HepG2 (cell line): ENCODE results near the gene SEC31A. TPM values are rescaled to one million over a fixed set of nuclear protein-coding genes. Genes with fewer than 3 reads are reported as not detected.

Experiments used
- ATAC-seq: fragments of 200-7000 bp; cut with Tn5 transposase; 3 replicates; pipeline ENCODE4 v1.9.1; 2020; ENCODE audit warnings: mild to moderate bottlenecking, moderate library complexity
- BruUV-seq: library from RNA; stranded (reverse); fragments of 400-500 nt; replicated peaks from 2 replicates; lab custom pipeline; 2021; lab: Mats Ljungman, UMichigan
- CTCF ChIA-PET: fragments of 300-600 bp; formaldehyde crosslinking; extraction: SDS; loops from one replicate; lab custom pipeline; 2021; ENCODE audit warnings: low total read pairs, inconsistent platforms, low intra/inter-chr PET ratio; lab: Yijun Ruan, JAX
- POLR2A ChIA-PET: fragments of 350-600 bp; sonication (Branson Sonifier 250); formaldehyde crosslinking; loops from one replicate; lab custom pipeline; 2020; ENCODE audit warnings: antibody characterized with exemption, inconsistent platforms; lab: Yijun Ruan, JAX
- DNase-seq: peaks from one replicate; pipeline ENCODE4 v3.0.0-alpha.2; 2015; ENCODE audit warnings: low spot score
- FAIRE-seq: peaks from 3 replicates; lab custom pipeline; 2011; peaks lifted over from hg19 to GRCh38; lab: Jason Lieb, UNC
- H2AFZ ChIP-seq: one replicate; pipeline ENCODE4 v1.6.1; 2011; ENCODE audit warnings: low read length, inconsistent platforms
- H3K27ac ChIP-seq: fragments of 300-600 bp; 3 replicates; pipeline ENCODE4 v1.8.0; 2011; ENCODE audit warnings: mixed run types, mild to moderate bottlenecking, mixed read lengths, low read length, inconsistent platforms; ENCODE audit not compliant: insufficient read depth; ENCODE audit errors: extremely low read length
- H3K27me3 ChIP-seq, 2 experiments: fragments of 200-600 bp in 1 of 2; 2 replicates in 1 of 2; 3 replicates in 1 of 2; pipeline versions ENCODE4 v1.6.0 to v1.8.0; 2011; ENCODE audit warnings: low read length in 2 of 2, mild to moderate bottlenecking in 2 of 2, moderate library complexity in 2 of 2, inconsistent platforms in 1 of 2; ENCODE audit not compliant: insufficient read depth in 2 of 2, control insufficient read depth in 1 of 2
- H3K36me3 ChIP-seq, 2 experiments: fragments of 200-600 bp in 1 of 2; replicated peaks in 1 of 2; 2 replicates in 1 of 2; 3 replicates in 1 of 2; pipeline versions ENCODE4 v1.5.1 to v1.8.0; 2011; ENCODE audit warnings: low read length in 2 of 2, inconsistent platforms in 1 of 2; ENCODE audit not compliant: insufficient read depth in 2 of 2, control insufficient read depth in 1 of 2
- H3K4me1 ChIP-seq: 2 replicates; pipeline ENCODE4 v1.5.1; 2012; ENCODE audit warnings: low read length, inconsistent platforms; ENCODE audit not compliant: insufficient read depth
- H3K4me2 ChIP-seq: 2 replicates; pipeline ENCODE4 v1.6.0; 2011; ENCODE audit warnings: low read depth, low read length, inconsistent platforms
- H3K4me3 ChIP-seq, 3 experiments: fragments of 200-600 bp in 1 of 3; sonication (generic), shearing (Covaris generic) in 1 of 3; replicated peaks in 1 of 3; 2 replicates each; pipeline ENCODE4 v1.5.1; 2011 to 2016; ENCODE audit warnings: low read length in 3 of 3, inconsistent platforms in 2 of 3, low read depth in 2 of 3, mild to moderate bottlenecking in 2 of 3, control low read depth in 1 of 3, mixed read lengths in 1 of 3; ENCODE audit not compliant: insufficient read depth in 1 of 3
- H3K79me2 ChIP-seq: one replicate; pipeline ENCODE4 v1.6.1; 2011; ENCODE audit warnings: low read length, inconsistent platforms; ENCODE audit not compliant: insufficient read depth
- H3K9ac ChIP-seq: 2 replicates; pipeline ENCODE4 v1.6.0; 2011; ENCODE audit warnings: mild to moderate bottlenecking, low read depth, low read length, inconsistent platforms; ENCODE audit not compliant: insufficient read depth
- H3K9me3 ChIP-seq: 2 replicates; pipeline ENCODE4 v1.5.1; 2012; ENCODE audit warnings: mild to moderate bottlenecking, low read length
- H4K20me1 ChIP-seq: 2 replicates; pipeline ENCODE4 v1.6.0; 2011; ENCODE audit warnings: inconsistent platforms, mild to moderate bottlenecking, low read length, moderate library complexity; ENCODE audit not compliant: insufficient read depth
- IRF2 ChIP-seq: IDR thresholded peaks from 2 replicates; pipeline ENCODE4 v1.6.1; 2018; ENCODE audit warnings: missing genetic modification reagents, missing compliant biosample characterization
- ZIK1 ChIP-seq: sonication (generic); formaldehyde crosslinking; IDR thresholded peaks from 2 replicates; pipeline ENCODE4 v1.5.0; 2020; ENCODE audit warnings: mild to moderate bottlenecking, low read depth, missing genetic modification reagents, borderline replicate concordance
- ZNF550 ChIP-seq: sonication (generic); formaldehyde crosslinking; IDR thresholded peaks from 2 replicates; pipeline ENCODE4 v1.4.0; 2020; ENCODE audit warnings: mild to moderate bottlenecking, missing genetic modification reagents, borderline replicate concordance
- WGBS: methylation state at CpG from one replicate; pipeline ENCODE4 v1.1.6; 2017; ENCODE audit warnings: low lambda C conversion rate; 5-methylcytosine and 5-hydroxymethylcytosine counted together
- in situ Hi-C: cut with HindIII; loops from 2 replicates; pipeline ENCODE4 v1.10.0; 2017; ENCODE audit warnings: low pct_unique_long_range_greater_than_20kb; ENCODE audit not compliant: extremely low pct_ligation_motif_present
- intact Hi-C: fragments of 100-400 bp; cut with micrococcal nuclease; formaldehyde crosslinking; loops from one replicate; pipeline ENCODE4 v1.10.0; 2022; ENCODE audit not compliant: unreplicated experiment
- polyA plus RNA-seq, 8 experiments: library from polyadenylated mRNA; depleted of rRNA in 3 of 8; stranded (reverse) in 7 of 8; unstranded in 1 of 8; fragments of >200 nt; fragmentation: Illumina TruSeq in 4 of 8; extraction: Trizol in 4 of 8; gene quantifications; 2 replicates each; pipeline versions ENCODE4 v1.2.1 to v1.2.3, GENCODE V29; 2011 to 2016; ENCODE audit warnings: low read depth in 4 of 8, missing spikeins in 1 of 8, mixed read lengths in 1 of 8; ENCODE audit not compliant: insufficient read depth in 1 of 8
- total RNA-seq, 5 experiments: library from RNA; depleted of rRNA; stranded (reverse); fragments of >200 nt; fragmentation: Illumina TruSeq; extraction: Trizol; gene quantifications; 2 replicates each; pipeline ENCODE4 v1.2.3, GENCODE V29; 2016; ENCODE audit warnings: low read depth in 1 of 5
- TF ChIP-seq, protein P1 (sequence below): sonication (generic); formaldehyde crosslinking; IDR thresholded peaks from 2 replicates; pipeline ENCODE4 v1.4.0; 2020; ENCODE audit warnings: mild to moderate bottlenecking, low read depth, missing genetic modification reagents
- TF ChIP-seq, protein P2 (sequence below): IDR thresholded peaks from 2 replicates; pipeline ENCODE4 v1.6.1; 2016; ENCODE audit warnings: mild to moderate bottlenecking

Gene SEC31A
- total and polyA plus RNA-seq, 2 of the 13 experiments (the other 11 are each of a cell fraction or from before 2014, with no cell fraction given), result 231 to 435 TPM

DNA sequence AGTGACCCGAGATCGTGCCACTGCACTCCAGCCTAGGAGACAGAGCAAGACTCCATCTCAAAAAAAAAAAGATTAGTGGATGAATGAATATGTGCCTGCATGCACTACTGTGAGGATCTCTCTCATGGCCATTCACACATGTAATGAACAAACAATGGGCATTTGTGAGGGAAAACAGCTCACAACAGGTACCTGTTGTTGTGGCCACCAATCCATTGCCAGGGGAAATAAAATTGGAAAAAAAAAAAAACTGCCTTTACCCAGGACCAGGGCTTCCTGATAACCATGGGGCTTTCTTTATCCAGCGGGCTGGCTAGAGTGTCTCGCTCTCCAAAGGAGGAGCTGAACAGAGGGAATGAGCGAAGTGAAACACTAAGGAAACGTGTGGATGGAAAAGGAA lies 99.8 kb downstream of the SEC31A start:
- Histone ChIP-seq H3K4me2 (no peak overlapping the region), H3K9ac (no peak overlapping the region), H3K36me3 (no peaks in the 10 kb centered on the region), H3K79me2 (no peaks in the 10 kb centered on the region), H4K20me1 (no peaks in the 10 kb centered on the region), H3K4me1 (peaks cover 6% of the 10 kb centered on the region; the same call in 1 of the 2 replicates), H3K9me3 (no peaks in the 10 kb centered on the region), H3K4me3 (no peak overlapping the region), H2AFZ (no peak overlapping the region), H3K27ac (no peak overlapping the region), H3K27me3 (peaks cover 0 to 30% of the 10 kb centered on the region in 2 experiments; a peak in 2 of 5 replicates)
- DNase-seq, result no peak
- ChIA-PET POLR2A (no interaction called here), CTCF (no interaction called here)
- no peak for TF ChIP-seq ZNF550 (CRISPR knock-in tag)
- TF ChIP-seq IRF2 (CRISPR knock-in tag), result no peak
- TF ChIP-seq, protein P1, sequence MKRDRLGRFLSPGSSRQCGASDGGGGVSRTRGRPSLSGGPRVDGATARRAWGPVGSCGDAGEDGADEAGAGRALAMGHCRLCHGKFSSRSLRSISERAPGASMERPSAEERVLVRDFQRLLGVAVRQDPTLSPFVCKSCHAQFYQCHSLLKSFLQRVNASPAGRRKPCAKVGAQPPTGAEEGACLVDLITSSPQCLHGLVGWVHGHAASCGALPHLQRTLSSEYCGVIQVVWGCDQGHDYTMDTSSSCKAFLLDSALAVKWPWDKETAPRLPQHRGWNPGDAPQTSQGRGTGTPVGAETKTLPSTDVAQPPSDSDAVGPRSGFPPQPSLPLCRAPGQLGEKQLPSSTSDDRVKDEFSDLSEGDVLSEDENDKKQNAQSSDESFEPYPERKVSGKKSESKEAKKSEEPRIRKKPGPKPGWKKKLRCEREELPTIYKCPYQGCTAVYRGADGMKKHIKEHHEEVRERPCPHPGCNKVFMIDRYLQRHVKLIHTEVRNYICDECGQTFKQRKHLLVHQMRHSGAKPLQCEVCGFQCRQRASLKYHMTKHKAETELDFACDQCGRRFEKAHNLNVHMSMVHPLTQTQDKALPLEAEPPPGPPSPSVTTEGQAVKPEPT (CRISPR knock-in tag), result no peak
- TF ChIP-seq ZIK1, result no peak
- TF ChIP-seq, protein P2, sequence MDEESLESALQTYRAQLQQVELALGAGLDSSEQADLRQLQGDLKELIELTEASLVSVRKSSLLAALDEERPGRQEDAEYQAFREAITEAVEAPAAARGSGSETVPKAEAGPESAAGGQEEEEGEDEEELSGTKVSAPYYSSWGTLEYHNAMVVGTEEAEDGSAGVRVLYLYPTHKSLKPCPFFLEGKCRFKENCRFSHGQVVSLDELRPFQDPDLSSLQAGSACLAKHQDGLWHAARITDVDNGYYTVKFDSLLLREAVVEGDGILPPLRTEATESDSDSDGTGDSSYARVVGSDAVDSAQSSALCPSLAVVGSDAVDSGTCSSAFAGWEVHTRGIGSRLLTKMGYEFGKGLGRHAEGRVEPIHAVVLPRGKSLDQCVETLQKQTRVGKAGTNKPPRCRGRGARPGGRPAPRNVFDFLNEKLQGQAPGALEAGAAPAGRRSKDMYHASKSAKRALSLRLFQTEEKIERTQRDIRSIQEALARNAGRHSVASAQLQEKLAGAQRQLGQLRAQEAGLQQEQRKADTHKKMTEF, result no peak
- in situ Hi-C loops (no loop called here), intact Hi-C loops (no loop called here)
- no TSS peak for BruUV-seq
- WGBS, result 30% methylated on average over 6 of the region's 6 CpGs
- no peak for FAIRE-seq
- no peak for ATAC-seq
